DMS153 treated with DMSO at 0.1 percent for 48 hours (cell line): ENCODE measurements around the gene IL17RB.

ENCODE experiments used
- DNase-seq: peaks from one replicate; lab custom pipeline; 2025; ENCODE audit not compliant: unreplicated experiment; lab: John Stamatoyannopoulos, UW

Gene IL17RB

GRCh38 chr3:53828581-53828980 is 17.8 kb upstream of the IL17RB start:
- DNase-seq = no peak

- no peak for DNase-seq
These were observed 16.8 kb upstream of the IL17RB start for GRCh38 chr3:53829605-53830004.

- DNase-seq = no peak
These were observed 15.4 kb upstream of the IL17RB start for GRCh38 chr3:53830944-53831343.

DNA sequence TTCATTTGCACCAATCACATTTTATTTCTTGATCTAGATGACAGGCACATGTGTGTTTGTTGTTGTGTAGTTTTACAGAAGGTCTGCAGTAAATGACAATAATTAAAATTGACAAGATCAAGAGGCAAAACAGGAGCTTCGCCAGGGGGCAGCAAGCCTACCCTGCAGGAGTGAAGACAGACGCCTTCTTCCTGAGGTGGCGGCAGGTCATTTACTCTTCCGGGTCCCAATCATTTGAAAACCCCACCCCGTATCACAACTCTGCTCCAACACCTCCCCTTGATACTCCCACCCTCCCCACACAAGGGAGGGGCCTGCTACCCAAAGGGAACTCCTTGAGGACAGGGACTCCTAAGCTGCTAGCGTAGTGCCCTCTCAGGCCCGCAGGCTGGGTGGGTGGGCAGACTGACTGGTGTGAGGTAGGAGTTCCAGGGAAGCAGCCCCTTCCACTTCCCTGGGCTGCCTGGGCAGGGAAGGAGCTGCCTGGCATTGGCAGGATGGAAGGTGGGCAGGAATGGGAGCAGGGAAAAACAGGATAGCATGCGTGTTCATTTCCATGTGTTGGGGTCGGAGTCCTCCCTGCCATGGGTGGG is 13.2 kb upstream of the IL17RB start:
- DNase-seq = no peak

DNA sequence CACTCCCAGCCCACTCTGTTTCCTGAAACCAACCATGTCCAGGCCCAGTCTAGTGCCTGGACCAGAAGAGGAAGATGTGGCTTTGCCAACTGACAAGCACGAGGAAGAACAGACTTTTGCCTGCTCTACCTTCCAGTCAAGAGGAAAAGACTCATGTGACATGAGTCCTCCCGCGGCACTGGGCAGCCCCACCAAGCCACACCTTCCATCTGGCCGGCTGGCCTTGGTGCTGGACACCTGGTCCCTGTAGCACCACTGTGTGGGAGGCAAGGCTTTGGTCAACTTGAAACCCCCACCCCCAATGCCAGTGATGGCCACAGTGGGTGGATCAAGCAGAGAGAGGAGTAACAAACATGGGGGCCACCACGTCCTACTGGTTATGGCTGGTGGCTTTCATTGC is 12.7 kb upstream of the IL17RB start:
- no peak for DNase-seq

GRCh38 chr3:53834429-53835095 is 11.8 kb upstream of the IL17RB start:
- no peak for DNase-seq

- no peak for DNase-seq
These were observed 11.1 kb upstream of the IL17RB start for GRCh38 chr3:53835257-53835656.

DNA sequence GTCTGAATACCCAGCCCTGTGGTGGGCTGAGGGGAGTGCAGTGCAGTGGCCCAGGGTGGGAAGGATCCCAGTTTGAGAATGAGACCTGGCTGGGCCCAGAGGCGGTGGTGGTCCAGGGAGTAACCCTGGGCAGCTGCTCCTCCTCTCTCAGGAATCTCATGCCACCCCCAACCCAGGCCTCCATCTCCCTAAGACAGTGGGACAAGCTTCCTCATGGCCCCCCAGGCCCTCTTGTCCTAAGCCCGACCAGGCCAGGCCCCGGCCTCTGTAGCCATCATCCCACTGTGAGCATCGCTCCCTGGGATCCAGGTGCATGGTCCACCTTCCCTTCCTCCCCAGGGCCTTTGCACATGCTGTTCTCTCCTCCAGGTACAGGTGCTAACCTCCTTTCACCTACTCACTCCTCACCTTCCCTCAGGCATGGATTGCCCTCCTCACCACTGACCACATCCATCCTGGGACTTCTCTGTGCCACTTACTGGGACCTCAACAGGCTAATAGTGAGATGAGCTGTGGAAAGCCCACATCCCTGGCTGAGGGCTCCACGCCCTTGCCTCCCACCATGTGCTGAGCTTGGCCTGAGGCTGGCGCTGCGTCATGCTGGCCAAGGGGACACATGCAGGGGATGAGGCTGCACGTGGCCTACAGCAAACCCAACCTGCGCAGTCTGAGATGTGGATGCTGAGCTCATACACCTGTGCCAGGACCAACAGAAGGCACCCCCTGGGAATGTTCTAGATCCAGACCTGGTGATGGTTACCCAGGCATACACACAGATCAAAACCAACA is 10.1 kb upstream of the IL17RB start:
- DNase-seq = no peak

- DNase-seq = no peak
These were observed 9.0 kb upstream of the IL17RB start for GRCh38 chr3:53837331-53837730.

DNA sequence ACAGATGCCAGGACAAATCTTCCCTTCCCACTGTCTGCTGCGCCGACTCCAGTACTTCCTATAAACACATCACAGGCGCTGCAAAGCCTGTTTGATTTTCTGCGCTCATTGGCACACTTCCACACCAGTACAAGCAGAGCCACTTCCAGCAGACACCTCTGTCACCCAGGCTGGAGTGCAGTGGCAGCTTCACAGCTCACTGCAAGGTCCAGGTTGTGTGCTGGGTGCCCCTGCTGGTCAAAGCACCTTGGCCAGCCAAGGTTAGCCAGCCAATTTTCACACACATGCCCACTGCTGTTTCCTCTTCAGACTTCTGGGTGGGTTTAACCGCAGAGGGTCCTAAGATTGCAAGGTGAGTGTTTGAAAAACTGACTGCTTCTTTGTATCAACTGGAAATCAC is 5.1 kb upstream of the IL17RB start:
- no peak for DNase-seq

- DNase-seq = peak; percentile 8
These were observed 3.8 kb upstream of the IL17RB start for GRCh38 chr3:53842436-53843194.

DNA sequence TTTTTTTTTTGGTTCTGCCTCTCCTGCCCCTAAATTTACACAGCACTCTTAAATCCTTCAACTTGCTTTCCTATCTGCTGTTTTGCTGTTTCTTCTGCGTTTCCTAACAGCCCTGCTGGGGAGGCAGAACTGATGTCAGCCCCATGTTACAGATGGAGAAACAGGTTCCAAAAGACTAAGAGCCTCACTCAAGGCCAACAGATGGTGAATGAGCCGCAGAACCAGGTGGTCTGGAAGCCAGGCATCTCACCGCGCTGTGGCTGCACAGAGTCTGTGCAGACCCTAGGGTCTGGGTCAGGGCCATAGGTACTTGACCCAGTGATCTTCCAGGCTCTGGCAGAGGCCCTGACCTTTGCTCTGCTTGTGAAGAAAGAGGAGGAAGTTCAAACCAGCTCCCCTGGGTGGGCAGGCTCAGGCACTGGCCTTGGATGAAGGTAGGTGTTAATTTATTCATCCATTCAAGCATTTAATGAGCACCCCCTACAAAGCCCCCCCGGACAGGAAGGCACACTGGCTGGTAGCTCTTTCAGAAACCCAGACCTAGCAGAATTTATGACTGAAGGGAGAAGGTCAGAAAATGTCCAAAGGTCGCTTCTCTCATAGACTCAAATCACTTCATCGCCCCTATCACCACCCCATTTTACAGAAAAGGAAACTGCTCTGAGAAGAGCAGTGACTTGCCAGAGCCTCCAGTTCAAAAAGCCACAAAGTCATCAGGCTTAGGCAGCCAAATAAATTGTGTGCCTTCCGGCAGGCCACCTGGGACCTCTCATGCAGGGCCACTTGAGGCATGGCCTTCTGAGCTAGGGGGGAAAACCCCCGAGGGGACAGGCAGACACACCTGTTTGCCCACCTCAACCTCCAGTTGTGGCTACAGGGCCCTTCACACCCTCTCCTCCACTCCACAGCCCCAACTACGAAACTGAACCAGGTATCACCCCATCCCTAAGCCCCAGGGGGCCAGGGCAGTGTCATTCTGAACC is 2.9 kb upstream of the IL17RB start:
- DNase-seq = no peak

- no peak for DNase-seq
These were observed 1.9 kb upstream of the IL17RB start for GRCh38 chr3:53844262-53845102.

DNA sequence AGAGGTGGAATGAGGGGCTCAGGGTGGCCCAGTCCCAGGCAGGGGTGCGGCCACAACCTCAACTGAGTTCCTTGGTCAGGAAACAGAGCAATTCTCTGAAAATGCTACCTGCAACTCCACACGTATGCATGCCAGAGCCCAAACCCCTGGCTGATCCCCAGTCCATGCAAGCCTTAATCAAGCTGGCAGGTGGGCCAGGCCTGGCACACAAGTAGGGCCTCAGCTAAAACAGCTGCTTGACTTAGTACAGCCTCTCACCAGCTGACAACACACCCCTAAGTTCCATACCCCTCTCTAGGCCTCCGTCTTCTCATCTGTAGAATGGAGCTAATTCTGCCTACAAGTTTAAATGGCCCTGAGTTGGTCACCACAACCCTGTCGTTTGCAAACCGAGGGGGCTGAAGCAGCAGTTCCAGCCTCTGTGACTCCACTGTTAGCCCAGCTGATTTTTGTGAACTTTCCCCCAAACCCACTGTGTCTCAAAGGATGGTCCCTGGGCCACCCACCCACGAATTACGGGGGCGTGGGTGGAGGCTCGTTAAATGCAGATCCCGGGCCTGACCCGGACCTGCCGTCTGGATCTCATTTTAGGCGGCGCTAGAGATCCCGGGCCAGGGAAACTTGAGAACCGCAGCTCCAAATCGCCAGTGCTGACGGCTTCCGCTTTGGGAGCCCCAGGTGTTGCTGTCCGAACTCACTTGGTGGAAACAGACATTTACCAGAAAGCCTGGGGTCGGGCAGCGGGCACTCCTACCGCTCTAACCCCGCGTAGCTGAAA is 1.1 kb upstream of the IL17RB start:
- no peak for DNase-seq

- no peak for DNase-seq
These were observed 561 bp upstream of the IL17RB start for GRCh38 chr3:53845881-53846133.

DNA sequence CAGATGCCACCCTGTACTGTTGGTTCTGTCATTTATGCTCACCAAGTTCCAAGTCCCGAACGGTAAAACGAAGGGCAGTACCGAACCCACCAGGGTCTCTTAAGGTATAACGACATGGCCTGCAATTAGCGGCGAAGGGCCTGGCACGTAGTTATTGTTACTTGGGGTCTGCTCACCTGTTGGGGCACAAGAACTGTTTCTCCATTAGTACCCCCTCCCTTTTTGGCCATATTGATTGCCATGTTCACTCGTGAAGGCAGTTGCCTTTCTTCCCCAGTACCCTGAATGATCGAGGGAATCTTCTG is 435 bp downstream of the IL17RB start:
- no peak for DNase-seq

DNA sequence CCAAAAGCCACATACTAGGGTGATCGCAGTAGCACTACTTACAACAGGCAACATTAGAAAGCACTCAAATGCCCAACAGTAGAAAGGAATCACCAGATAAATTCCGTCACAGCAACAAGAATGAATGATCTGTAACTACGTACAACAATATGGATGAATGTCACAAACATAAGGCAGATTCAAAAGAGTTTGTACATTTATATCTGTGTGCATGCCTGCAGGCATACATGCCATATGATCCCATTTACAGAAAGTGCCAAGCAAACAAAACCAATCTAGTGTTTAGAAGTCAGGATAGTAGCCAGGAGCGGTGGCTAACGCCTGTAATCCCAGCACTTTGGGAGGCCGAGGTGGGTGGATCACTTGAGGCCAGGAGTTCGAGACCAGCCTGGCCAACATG is 3.5 kb downstream of the IL17RB start:
- DNase-seq = no peak

DNA sequence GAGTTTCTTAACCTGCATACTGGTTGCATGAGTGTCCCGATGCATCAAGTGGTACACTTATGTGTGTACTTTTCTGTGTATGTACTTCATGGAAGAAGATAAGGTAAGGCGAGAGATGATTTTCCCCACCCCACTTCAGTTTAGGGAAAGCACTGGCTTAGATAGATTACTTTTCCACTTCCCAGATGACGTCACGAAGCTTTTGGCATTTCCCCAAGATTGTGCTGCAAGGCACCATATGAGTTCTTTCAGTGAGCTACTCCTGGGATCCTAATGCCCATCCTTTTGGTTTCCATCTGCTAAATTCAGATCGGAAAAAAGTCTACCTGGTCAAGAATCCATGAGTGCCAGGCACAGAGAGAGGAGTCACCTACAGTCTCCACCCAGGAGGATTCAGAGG is 4.5 kb downstream of the IL17RB start:
- no peak for DNase-seq

- DNase-seq = no peak
These were observed 10.6 kb downstream of the IL17RB start for GRCh38 chr3:53856964-53857363.
